Mucosa of stomach (tissue), 1 donor: Measurements from ENCODE around the gene EFR3B.

Experiments
- H3K27me3 ChIP-seq: one replicate; pipeline ENCODE4 v1.7.0; 2013; ENCODE audit warnings: mild to moderate bottlenecking, low read length; ENCODE audit not compliant: control insufficient read depth, insufficient read depth
- H3K36me3 ChIP-seq: one replicate; pipeline ENCODE4 v1.7.0; 2013; ENCODE audit warnings: low read length; ENCODE audit not compliant: control insufficient read depth, insufficient read depth
- H3K4me1 ChIP-seq: one replicate; pipeline ENCODE4 v1.7.0; 2013; ENCODE audit warnings: mild to moderate bottlenecking, low read length; ENCODE audit not compliant: control insufficient read depth, insufficient read depth
- H3K4me3 ChIP-seq: one replicate; pipeline ENCODE4 v1.7.0; 2013; ENCODE audit warnings: low read length
- H3K9ac ChIP-seq: one replicate; pipeline ENCODE4 v1.7.0; 2013; ENCODE audit warnings: mild to moderate bottlenecking, low read length, moderate library complexity
- H3K9me3 ChIP-seq: one replicate; pipeline ENCODE4 v1.7.0; 2013; ENCODE audit warnings: mild to moderate bottlenecking, low read length, moderate library complexity; ENCODE audit not compliant: control insufficient read depth
- donor health status: Pancreatic carcinoma.

The EFR3B gene

DNA sequence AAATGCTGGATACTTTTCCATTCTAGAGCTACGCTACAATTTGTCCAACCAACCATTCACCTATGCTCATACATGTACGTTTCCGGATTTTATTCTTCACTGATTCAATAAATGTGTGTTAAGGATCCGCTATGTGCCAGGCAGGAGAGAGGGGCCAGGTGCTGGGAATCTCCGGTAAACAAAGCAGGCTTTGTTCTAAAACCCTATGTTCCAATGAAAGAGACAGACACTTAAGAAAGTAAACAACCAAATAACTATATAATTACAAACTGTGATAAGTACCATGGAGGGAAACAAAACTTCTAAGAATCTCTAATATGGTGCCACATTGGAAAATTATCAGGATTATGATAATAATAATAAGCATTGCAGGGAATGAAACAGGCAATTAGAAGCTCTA lies 148.7 kb downstream of the EFR3B start:
- Histone ChIP-seq H3K4me1 (no peaks in the 10 kb centered on the region), H3K27me3 (no peaks in the 10 kb centered on the region)

DNA sequence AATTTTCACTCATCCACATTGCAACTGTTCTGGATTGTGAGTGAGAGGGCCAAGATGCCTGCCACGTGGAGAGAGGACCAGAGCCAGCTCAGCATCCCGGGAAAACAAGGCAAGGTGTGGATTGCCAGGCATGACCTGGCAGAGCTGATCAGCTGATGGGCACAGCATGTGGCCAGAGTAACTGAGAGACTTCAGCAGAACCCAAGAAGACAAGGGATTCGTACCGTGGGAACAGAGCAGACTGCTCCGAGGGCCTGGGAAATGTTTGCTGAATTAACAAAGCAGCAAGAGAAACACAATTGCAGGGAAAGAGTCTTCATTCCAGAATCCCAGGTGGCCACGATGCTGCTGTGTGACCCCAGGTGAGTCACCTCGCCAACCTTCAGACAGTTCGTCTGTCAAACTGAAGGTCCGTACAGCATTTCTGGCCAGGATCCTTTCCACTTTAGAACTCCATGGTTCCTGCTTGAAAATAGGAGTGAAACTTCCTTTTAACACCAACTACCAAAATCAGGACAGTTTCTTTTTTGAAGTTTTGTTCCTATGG lies 152.8 kb downstream of the EFR3B start:
- Histone ChIP-seq H3K4me3 (no peak overlapping the region), H3K9ac (no peak overlapping the region), H3K9me3 (no peaks in the 10 kb centered on the region), H3K27me3 (no peaks in the 10 kb centered on the region), H3K36me3 (no peaks in the 10 kb centered on the region), H3K4me1 (peaks cover 5% of the 10 kb centered on the region)

More for the DNA sequence above, 148.7 kb downstream of the EFR3B start:
- H3K9ac ChIP-seq: no peak overlapping the region
- H3K4me3 ChIP-seq: no peak overlapping the region
- no peaks in the 10 kb centered on the region for H3K36me3 ChIP-seq
- H3K9me3 ChIP-seq: no peaks in the 10 kb centered on the region

DNA sequence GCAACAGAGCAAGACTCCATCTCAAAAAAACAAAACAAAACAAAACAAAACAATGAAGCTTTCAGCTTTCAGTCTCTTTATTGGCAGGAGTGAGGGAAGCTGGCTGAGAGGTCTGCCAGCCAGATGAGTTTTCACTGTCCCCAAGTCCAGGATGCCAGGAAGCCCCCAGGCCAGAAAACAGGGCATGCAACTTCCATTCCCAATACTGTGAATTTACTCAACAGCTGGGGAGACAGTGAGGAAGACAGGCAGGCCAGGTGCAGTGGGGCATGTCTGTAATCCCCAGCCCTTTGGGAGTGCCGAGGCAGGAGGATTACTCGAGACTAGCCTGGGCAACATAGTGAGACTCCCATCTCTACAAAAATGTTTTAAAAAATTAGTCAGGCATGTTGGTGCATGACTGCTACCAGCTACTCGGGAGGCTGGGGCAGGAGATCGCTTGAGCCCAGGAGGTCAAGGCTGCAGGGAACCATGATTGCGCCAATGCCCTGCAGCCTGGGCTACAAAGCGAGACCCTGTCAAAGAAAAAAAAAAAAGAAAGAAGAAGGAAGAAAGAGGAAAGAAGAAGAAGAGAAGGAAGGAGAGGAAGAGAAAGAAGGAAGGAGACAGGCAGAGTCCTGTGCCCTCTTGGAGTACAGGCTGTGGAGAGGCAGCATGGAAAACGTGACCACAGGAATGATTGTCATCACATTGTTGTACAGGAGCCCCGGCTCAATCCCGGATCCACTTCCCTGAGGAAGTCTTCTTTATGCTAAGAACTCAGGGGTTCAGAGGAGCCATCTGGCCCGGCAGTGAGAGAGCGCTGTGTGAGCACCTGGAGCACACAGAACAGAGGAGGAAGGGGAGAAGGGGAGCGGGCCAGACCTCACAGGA lies 155.7 kb downstream of the EFR3B start:
- no peak overlapping the region for H3K9ac ChIP-seq
- H3K36me3 ChIP-seq: no peaks in the 10 kb centered on the region
- peaks cover 5% of the 10 kb centered on the region for H3K4me1 ChIP-seq
- no peak overlapping the region for H3K4me3 ChIP-seq
- H3K9me3 ChIP-seq: no peaks in the 10 kb centered on the region
- H3K27me3 ChIP-seq: no peaks in the 10 kb centered on the region

DNA sequence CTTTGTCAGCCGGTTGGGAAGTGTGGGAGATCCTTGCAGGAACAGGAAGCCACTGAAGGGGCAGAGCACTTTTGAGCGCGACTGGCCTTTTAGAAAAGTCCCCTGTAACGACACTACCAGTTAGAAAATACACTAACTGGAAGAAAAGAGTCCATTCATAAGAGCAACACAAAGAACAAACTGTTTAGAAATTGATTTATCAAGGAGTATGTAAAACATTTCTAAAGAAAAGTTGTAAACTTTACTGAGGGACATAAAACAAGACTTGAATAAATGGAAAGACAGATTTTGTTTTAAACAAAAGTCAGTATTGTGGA lies 156.3 kb downstream of the EFR3B start:
- peaks cover 5% of the 10 kb centered on the region for H3K4me1 ChIP-seq
- no peak overlapping the region for H3K4me3 ChIP-seq
- no peaks in the 10 kb centered on the region for H3K9me3 ChIP-seq
- H3K9ac ChIP-seq: no peak overlapping the region
- no peaks in the 10 kb centered on the region for H3K36me3 ChIP-seq
- H3K27me3 ChIP-seq: no peaks in the 10 kb centered on the region

DNA sequence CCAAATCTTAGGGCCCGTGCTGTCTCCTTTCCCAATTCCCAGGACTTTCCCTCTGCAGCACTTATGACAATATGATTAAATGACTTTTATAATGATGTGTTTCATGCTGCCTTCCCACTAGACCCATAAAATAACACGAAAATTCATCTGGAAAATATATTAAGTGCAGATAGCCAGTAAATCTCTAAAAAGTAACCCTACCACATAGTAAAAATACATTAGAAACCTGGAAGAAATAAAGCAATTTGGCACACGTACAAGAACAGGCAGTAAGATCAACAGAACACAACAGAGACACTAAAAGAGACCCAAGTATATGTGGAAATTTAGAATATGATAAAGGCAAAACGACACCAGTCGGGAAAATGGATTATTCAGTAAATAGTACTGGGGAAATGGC lies 156.7 kb downstream of the EFR3B start:
- H3K9ac ChIP-seq: no peak overlapping the region
- H3K9me3 ChIP-seq: no peaks in the 10 kb centered on the region
- H3K4me1 ChIP-seq: peaks cover 5% of the 10 kb centered on the region
- H3K36me3 ChIP-seq: no peaks in the 10 kb centered on the region
- no peaks in the 10 kb centered on the region for H3K27me3 ChIP-seq
- H3K4me3 ChIP-seq: no peak overlapping the region

DNA sequence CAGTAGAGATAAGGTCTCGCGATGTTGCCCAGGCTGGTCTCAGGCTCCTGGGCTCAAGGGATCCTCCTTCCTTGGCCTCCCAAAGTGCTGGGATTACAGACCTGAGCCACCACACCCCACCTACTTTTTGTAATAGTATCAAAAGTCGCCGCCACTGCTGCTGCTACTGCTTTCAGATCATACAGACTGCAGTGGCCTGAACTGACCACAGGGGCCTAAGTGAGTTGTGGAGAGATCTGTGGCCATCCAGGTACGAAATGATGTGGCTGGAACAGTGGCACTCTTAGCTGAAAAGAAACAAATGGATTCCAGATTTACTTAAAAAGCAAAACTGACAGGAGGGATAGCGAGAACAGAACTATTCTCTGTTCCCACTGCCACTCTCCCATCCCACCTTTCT lies 159.4 kb downstream of the EFR3B start:
- H3K27me3 ChIP-seq: no peaks in the 10 kb centered on the region
- H3K9me3 ChIP-seq: no peaks in the 10 kb centered on the region
- H3K4me1 ChIP-seq: peaks cover 5% of the 10 kb centered on the region
- no peaks in the 10 kb centered on the region for H3K36me3 ChIP-seq
- no peak overlapping the region for H3K9ac ChIP-seq
- H3K4me3 ChIP-seq: no peak overlapping the region

DNA sequence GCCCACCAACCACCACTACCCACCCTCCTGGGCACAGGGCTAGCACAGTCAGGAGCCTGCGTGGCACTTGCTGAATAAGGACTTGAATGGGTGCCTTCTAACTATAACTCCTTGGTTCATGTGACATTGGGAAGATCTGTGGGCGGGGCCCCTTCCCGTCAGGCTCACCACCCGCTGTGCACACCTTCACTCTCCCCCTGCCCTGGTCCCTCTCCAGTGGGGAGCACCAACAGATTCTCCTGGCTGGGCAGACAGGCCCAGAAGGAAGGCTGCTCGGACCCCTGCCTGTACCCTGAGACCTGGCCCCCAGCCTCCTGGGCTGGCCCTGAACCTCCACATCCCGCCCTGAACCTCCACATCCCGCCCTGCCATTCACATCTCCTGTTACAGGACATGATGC lies 159.9 kb downstream of the EFR3B start:
- H3K27me3 ChIP-seq: no peaks in the 10 kb centered on the region
- H3K9me3 ChIP-seq: no peaks in the 10 kb centered on the region
- H3K4me3 ChIP-seq: no peak overlapping the region
- no peaks in the 10 kb centered on the region for H3K36me3 ChIP-seq
- peaks cover 5% of the 10 kb centered on the region for H3K4me1 ChIP-seq
- no peak overlapping the region for H3K9ac ChIP-seq

DNA sequence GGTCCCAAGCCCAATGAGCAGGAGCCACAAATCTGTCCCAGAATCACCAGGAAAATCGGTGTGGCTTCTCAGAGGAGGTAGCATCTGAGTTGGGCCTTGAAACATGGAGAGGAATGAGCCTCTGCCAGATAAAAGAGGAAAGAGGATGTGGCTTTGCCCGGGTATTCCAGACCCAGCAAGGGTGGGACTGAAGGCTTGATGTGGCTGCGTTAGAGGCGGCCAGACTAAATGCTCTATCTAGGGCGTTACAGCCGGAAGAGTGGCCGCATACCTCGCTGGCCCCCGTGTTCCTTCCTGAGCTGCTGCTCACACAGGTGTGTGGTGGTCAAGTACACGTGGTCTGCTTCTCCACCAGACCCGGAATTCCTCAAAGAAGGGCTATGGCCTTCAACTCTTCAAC lies 160.4 kb downstream of the EFR3B start:
- Histone ChIP-seq H3K9me3 (no peaks in the 10 kb centered on the region), H3K4me3 (no peak overlapping the region), H3K9ac (no peak overlapping the region), H3K36me3 (no peaks in the 10 kb centered on the region), H3K27me3 (no peaks in the 10 kb centered on the region), H3K4me1 (peaks cover 5% of the 10 kb centered on the region)

DNA sequence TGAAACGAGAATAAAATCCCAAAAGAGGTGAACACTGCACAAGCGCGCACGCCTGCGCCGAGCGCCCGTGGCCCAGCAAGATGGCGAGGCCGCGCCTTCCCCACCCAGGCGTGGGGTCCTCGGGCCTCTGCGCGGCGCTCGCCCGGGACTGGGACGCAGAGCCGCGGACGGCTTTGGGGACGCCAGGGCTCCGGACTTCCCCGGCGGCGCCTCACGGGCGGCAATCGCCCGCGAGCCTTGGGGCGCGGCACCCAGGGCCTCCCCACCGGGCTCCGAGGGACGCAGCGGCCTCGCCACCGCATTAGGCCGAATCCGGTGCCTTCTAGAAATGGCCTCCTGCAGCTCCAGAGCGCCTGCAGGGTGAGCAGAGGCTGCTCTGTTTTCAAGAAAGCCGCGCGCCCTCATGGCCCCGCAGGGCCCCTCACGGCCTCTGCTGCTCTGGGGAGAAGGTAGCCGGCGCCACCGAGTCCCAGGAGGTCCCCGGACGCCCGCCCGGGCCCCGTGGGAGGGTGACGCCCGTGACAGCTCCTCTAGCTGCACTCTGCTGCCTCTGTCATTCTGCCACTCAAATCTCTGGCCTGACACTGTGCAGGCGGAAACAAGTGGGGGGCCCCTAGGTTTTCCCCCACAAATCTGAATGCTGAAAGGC lies 162.4 kb downstream of the EFR3B start:
- Histone ChIP-seq H3K27me3 (no peaks in the 10 kb centered on the region), H3K4me1 (no peaks in the 10 kb centered on the region), H3K9ac (no peak overlapping the region), H3K9me3 (no peaks in the 10 kb centered on the region), H3K4me3 (no peak overlapping the region), H3K36me3 (no peaks in the 10 kb centered on the region)

DNA sequence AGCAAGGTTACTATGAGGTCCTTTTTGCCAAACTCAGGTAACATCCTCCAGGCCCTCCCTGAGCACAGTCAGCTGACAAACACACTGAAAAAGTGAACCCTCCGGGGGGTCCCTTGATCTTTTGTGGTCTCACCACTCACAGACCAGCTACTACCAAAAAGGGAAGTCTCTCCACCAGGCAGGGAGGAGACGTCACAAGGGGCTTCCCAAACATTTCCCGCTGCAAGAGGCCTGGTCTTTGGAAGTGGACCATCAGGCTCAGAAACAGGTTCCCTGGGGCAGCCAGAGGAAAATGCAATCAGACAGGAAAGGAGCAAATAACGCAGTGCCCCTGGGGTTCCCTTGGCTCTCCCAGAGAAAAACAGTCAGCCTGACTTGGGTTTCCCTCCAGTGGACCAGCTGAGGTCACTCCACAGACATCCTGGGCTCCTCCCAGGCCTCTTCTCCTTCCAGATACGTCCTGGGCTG lies 165.2 kb downstream of the EFR3B start:
- no peaks in the 10 kb centered on the region for H3K36me3 ChIP-seq
- H3K27me3 ChIP-seq: no peaks in the 10 kb centered on the region
- H3K9me3 ChIP-seq: no peaks in the 10 kb centered on the region
- H3K9ac ChIP-seq: no peak overlapping the region
- H3K4me1 ChIP-seq: no peaks in the 10 kb centered on the region
- H3K4me3 ChIP-seq: no peak overlapping the region
